GM19240 (cell line): ENCODE data around the gene S100A4.
"Not testable (repeated sequence)": the region's sequence is repeated elsewhere in the genome, so short reads cannot be mapped to it uniquely, and the experiment has no call there.

Experiments
- DNase-seq: peaks from one replicate; pipeline ENCODE4 v3.0.0; 2011; ENCODE audit warnings: low spot score; ENCODE audit not compliant: insufficient read length

Gene S100A4

GRCh38 chr1:153545067-153546055 lies at the start of gene S100A4:
TSS of gene S100A4 (minus strand) at chr1:153545806. CDS start at chr1:153544794, 1,012 bp downstream.
- DNase-seq: no peak

- no peak for DNase-seq
Observed at GRCh38 chr1:153592748-153593147, 47.1 kb upstream of the S100A4 start.

- DNase-seq: no peak
Observed at GRCh38 chr1:153588482-153588881, 42.9 kb upstream of the S100A4 start.

GRCh38 chr1:153588033-153588432 lies 42.4 kb upstream of the S100A4 start:
- DNase-seq: not testable (repeated sequence)

GRCh38 chr1:153587314-153587713 lies 41.7 kb upstream of the S100A4 start:
- DNase-seq: no peak

- no peak for DNase-seq
Observed at GRCh38 chr1:153586347-153586746, 40.7 kb upstream of the S100A4 start.

GRCh38 chr1:153585006-153585405 lies 39.4 kb upstream of the S100A4 start:
- DNase-seq: no peak

GRCh38 chr1:153583976-153584375 lies 38.4 kb upstream of the S100A4 start:
- DNase-seq: no peak

- not testable (repeated sequence) for DNase-seq
Observed at GRCh38 chr1:153583514-153583913, 37.9 kb upstream of the S100A4 start.

- DNase-seq: not testable (repeated sequence)
Observed at GRCh38 chr1:153582836-153583235, 37.2 kb upstream of the S100A4 start.

- no peak for DNase-seq
Observed at GRCh38 chr1:153578936-153579335, 33.3 kb upstream of the S100A4 start.

GRCh38 chr1:153578490-153578889 lies 32.9 kb upstream of the S100A4 start:
- no peak for DNase-seq

GRCh38 chr1:153577624-153578051 lies 32.0 kb upstream of the S100A4 start:
- no peak for DNase-seq

- no peak for DNase-seq
Observed at GRCh38 chr1:153577138-153577537, 31.5 kb upstream of the S100A4 start.

GRCh38 chr1:153575497-153575896 lies 29.9 kb upstream of the S100A4 start:
- DNase-seq: not testable (repeated sequence)

- DNase-seq: not testable (repeated sequence)
Observed at GRCh38 chr1:153575081-153575491, 29.5 kb upstream of the S100A4 start.

GRCh38 chr1:153573351-153573750 lies 27.7 kb upstream of the S100A4 start:
- no peak for DNase-seq

- DNase-seq: peak; percentile 61
Observed at GRCh38 chr1:153572569-153573015, 27.0 kb upstream of the S100A4 start.

GRCh38 chr1:153571706-153572105 lies 26.1 kb upstream of the S100A4 start:
- no peak for DNase-seq

GRCh38 chr1:153570874-153571273 lies 25.3 kb upstream of the S100A4 start:
- no peak for DNase-seq

- no peak for DNase-seq
Observed at GRCh38 chr1:153569465-153569864, 23.9 kb upstream of the S100A4 start.

GRCh38 chr1:153568367-153569099 lies 22.9 kb upstream of the S100A4 start:
- peak; percentile 85 for DNase-seq
